Measurements from ENCODE around the gene MALRD1.

The MALRD1 gene

DNA sequence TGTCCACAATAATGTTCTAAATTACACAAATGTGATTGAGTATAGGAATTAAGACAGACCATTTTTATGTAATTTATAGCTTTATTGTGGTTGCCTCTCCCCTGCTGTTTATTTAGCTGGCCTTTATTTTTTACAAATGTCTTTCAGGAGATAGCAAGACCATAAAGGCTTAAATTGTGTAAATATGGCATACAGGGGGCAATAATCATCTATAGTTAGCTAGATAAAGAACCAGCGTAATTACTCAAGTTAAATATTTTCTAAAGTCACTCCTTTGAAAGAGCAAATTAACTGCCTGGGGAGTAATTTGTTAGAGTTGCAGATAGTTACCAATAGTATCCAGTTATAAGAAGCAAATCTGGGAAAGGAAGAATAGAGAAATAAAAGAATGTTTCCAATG is at the start of gene MALRD1:
MALRD1 (plus strand) TSS at position 313 of the 400 bp plus-strand sequence. CDS start 138 bp downstream, outside the sequence.
- DNase-seq (ENCODE audit: low read depth in 3 of 3), result no peak

DNA sequence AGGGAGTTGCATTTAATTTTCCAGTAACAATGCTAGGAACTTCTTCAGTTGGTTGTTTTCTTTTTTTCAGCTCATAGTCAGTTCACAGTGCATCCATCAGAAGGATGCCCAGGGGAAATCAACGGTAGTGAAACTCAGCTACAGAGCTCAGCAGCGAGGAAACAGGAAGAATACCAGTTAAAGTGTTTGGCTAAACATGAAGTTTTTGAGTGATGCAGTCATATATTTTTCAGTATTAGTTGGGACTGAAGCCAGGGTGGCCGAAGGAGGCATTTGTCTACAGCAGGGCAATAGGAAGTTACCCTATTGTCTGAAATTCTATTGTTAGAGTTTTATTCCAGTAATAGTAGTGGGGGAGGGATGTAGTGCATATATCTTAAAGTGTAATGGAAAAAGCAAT is 45.3 kb upstream of the MALRD1 start:
- no peak for DNase-seq (ENCODE audit: low read depth in 3 of 3)

DNA sequence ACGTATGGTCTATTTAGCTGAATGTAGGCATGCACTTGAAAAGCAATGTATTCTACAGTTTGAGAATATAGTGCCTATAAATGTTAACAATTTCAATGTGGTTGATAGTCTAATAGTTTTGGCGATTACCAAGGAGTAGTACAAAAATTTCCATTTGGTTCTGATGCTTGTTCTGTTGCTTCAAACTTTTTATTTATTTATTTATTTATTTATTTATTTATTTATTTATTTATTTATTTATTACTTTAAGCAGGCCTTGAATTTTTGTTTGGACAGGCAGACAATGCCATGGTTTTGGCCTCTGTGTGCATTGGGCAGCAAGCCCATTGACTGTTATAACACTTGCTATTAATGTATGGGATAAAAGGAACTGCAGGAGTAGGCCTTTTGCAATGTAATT is 36.5 kb upstream of the MALRD1 start:
- DNase-seq (ENCODE audit: low read depth in 3 of 3), result no peak

DNA sequence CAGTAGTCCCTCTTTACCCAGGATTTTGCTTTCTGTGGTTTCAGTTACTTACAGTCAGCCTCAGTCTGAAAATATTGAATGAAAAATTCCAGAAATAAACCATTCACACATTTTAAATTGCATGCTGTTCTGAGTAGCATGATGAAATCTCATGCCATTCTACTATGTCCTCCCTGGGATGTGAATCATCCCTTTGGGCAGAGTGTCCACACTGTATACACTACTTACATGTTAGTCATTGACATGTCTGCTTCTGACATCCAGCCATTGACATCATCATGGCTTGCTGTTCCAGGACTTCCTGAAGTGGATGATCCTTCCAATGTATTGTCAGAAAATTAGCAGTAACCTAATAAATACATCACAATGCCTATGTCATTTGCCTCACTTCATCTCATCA is 34.6 kb upstream of the MALRD1 start:
- DNase-seq (ENCODE audit: low read depth in 3 of 3), result no peak

DNA sequence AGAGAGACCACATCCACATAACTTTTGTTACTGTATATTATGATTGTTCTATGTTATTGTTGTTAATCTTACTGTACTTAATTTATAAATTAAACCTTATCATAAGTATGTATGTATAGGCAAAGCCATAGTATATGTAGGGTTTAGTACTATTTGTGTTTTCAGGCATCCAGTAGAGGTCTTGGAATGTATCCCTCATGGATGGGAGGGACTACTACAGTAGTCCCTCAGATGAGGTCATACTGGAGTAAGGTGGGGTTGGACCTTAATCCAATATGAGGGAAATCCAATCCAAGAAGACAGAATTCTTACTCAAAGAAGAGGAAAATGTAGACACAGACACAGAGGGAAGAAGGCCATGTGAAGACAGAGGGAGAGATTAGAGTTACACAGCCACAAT is 34.1 kb upstream of the MALRD1 start:
- DNase-seq (ENCODE audit: low read depth in 3 of 3), result no peak

DNA sequence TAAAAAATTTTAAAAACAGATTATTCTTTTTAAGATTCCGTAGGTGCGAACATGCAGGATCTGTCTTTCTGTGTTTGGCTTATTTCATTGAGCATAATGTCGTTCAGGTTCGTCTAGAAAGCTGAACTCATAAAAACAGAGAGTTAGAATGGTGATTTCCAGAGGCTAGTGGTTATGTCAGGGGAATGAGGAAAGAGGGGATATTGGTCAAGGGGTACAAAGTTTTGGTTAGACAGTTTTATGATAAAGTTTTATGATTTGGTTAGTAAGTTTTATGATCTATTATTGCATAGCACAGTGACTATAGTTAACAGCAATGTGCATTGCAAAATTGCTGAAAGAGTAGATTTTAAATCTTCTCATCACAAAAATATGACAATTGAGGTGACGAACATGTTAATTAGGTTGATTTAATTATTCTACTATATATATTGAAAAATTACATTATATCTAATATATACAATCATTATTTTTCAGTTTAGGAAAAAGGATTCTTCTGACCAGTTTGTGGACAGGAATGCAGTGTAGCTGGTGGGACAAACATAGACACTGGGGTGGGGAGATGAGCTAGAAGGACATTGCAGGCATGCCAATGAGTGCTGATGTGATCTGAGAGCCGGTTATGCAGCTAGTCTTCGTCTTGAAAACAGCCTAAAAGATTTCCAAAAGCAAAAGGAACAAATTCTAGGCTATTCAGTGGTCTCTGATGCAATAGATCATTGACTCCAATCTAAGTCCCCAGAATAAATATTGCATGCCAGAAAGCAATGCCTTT is 31.3 kb upstream of the MALRD1 start:
- no peak for DNase-seq (ENCODE audit: low read depth in 3 of 3)

DNA sequence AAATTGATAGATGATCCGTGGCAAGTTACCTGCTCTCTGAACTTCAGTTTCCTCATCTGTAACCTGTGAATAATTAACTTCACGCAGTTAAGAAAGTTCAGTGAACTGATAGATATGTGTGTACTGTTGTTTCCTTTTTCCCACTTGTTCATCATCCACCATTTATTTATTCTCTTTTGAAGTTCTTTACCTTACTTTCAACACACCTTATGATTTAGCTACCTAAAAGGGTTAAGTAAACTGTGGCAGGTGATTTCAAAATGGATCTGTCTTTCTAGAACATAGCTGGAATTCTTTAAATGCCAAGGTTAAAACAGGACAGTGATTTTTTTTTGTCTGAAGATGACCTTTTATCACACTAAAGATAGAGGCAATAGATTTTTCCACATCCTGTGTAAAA is 27.4 kb upstream of the MALRD1 start:
- DNase-seq (ENCODE audit: low read depth in 3 of 3), result no peak

DNA sequence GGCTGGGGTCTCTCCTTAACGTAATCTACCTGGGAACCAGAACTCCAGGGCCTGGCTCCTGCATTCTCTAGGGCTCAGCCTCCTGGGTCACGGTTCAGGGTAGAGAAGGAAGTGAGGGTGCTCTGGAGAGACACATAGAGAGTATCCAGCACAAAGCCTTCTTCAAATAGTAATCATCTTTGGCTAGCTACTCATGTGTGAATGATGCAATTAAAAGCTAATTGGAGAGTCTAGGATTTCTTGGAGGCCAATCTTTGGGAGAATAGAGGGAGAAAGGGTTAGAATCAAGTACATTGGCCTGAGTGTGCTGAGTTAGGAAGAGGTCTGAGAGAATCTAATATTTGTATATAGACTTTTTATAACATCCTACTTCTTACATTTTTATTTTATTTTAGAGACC is 24.0 kb upstream of the MALRD1 start:
- DNase-seq (ENCODE audit: low read depth in 3 of 3), result no peak

DNA sequence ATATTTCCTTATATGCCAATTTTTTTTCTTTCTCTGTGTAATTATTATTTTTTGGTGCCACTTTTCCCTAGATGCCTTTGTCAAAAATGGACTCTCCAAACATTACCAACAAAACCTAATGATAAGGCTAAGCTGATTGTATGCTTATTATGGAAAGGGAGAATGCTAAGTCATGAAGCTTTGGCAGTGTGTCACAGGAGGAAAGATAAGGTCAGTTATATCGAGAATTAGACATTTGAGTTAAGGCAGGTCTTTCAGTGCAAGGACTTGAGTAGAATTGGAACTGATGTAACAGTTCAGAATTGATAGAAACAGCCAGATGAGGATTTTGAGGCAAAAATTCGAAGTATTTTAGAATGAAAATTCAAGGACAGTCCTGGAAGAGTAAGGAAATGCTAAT is 16.8 kb upstream of the MALRD1 start:
- DNase-seq (ENCODE audit: low read depth in 3 of 3), result no peak

DNA sequence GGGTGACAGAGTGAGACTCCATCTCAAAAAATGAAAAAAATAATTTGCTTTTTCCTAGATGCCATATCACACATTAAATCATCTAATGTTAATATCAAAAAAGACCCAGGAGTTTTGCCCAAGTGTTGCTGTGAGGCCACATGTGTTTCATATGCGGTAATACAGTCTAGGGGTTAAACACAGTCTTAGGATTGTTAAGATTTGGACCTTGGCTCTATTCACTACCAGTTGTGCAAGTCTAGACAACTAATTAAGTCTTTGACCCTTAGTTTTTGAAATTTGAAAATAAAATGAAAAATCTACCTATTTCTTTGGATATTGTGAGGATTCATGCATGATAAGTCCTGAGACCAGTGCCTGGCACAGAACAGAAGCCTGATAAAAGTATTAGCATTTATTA is 14.9 kb upstream of the MALRD1 start:
- no peak for DNase-seq (ENCODE audit: low read depth in 3 of 3)

DNA sequence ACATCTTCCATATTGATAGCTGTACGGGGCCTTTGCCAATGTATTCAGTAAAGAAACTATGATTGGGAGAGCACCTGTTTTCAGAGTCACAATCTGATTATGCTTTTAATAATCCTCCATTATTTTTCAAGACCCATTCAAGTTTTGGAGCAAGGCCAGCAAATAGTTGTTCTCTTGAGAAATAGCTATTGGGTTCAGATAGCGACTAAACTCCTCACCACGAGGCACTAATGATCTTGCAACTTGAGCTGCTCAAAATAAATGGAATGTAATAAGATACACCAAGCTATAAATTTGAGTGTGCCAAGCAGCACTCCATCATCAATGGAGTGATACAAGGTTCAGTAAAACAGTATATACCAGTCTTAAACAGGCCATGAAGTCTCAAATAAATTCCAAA is 7.4 kb upstream of the MALRD1 start:
- DNase-seq (ENCODE audit: low read depth in 3 of 3), result no peak

DNA sequence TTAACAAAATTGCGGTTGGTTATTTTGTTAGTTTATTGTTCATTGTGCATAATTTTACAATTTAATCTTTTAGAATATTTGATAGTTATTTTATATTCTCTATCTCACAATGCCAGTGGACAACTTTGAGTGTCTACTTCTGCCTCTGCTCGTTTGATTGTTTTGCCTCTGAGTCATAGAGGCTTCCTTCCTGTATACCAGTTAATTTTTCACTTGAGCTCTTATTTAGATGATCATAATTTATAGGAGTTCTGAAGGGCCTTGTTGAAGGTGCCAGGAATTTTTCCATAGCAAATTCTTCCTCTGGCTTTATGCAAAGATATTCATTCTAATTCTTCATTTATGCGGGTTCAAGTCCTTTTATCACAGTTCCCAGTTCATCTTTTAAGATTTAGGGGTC is 5.2 kb upstream of the MALRD1 start:
- DNase-seq (ENCODE audit: low read depth in 3 of 3), result no peak

DNA sequence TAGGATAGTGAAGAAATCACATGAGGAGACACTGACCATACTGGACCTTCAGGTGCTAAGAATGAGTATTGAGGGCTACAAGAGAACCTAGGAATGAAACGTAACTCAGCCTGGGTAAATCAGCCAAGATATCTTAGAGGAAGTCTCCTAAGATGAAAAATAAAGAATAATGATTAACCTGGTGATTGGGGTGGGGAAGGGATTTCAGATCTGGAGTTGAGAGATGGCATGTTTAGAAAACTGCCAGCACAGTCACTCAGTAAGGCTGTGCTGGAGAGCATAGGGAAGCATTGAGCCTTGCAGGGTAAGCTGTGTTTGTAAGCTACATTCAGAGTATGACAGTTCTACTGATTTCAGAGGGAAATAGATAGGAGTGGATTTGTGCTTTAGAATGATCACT is 1.9 kb upstream of the MALRD1 start:
- DNase-seq (ENCODE audit: low read depth in 3 of 3), result no peak

DNA sequence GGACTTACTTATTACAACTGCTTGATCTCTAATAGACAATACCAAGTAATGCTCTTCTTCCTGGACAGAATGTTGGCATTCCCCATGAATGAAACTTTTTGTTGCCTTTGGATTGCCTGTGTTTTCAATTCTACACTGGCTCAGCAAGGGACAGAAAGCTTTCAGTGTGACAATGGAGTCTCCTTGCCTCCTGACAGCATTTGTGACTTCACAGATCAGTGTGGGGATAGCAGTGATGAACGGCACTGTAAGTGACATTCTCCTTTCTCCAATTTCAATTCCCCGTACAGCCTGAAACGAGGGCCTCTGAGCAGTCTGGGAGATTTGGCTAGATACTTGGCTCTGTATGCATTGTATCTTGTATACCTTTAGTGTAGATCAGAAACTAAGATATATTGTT is 290 bp downstream of the MALRD1 start:
- no peak for DNase-seq (ENCODE audit: low read depth in 3 of 3)

DNA sequence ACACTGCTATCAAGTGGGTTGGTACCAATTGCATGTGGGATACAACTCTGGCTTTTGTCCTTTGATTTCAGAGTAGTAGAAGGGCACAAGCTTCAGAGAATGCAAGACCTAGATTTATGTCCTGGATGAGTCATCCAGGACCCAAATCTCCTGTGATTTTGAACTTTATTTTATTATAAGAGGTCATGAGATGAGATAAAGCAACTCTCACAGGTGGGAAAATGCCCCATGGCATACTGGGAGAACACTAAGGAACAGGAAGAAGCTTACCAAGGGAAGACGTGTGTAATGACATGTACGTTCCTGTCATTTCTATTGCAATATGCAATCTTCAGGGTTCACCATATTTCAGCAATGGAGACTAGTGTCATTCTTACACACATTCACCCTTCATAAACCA is 966 bp downstream of the MALRD1 start:
- no peak for DNase-seq (ENCODE audit: low read depth in 3 of 3)

DNA sequence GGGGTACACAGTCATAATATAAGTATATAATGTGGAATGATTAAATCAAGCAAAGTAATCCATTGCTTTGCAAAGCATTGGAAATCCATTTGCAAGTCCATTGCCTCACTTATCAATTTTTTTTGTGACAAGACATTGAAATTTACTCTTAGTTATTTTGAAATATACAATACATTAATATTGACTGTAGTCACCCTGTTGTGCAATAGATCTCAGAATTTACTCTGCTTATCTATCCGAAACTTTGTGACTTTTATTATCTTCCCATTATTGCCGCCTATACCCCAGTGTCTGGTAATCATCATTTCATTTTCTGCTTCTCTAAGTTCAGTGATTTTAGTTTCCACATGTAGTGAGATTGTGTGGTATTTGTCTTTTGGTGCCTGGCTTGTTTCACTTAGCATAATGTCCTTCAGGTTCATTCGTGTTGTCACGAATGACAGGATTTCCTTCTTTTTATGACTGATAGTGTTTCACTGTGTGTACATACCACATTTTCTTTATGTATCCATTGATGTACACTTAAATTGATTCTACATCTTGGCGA is 5.8 kb downstream of the MALRD1 start:
- DNase-seq (ENCODE audit: low read depth in 3 of 3), result no peak

DNA sequence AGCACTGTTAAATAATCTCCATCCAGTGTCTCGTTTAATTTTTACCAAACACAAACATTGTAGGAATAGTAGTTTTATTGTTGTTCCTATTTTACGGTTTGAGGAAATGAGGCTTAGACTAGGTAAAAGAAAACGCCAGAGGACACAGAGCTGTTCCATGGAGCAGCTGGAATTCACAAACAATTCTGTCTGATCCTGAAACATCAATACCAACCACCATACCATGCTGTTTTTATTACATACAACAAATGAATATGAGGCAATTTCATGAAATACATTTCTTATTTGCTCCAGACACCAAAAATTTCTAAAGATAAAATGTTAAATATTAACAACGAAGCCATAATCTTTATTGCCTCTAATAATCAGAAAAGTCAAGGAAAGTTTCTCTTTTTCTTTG is 9.4 kb downstream of the MALRD1 start:
- DNase-seq (ENCODE audit: low read depth in 3 of 3), result no peak

DNA sequence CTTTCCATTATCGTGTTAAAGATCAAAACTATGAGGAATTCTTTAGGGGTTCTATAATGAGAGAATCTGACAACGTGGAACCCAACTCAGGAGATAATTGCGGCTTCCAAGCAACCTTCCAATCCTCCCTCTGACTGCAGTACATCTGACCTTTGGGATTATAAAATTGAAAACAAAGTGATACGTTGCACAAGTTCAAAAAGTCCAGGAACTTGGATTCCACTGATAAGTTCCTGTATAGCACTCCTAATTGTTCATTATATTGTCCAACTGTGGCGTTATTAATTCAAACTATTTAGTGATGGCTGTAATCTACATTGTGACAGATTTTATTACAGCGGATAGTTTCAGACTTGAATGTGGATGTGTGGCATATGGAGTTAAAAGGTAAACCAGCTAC is 15.4 kb downstream of the MALRD1 start:
- no peak for DNase-seq (ENCODE audit: low read depth in 3 of 3)

DNA sequence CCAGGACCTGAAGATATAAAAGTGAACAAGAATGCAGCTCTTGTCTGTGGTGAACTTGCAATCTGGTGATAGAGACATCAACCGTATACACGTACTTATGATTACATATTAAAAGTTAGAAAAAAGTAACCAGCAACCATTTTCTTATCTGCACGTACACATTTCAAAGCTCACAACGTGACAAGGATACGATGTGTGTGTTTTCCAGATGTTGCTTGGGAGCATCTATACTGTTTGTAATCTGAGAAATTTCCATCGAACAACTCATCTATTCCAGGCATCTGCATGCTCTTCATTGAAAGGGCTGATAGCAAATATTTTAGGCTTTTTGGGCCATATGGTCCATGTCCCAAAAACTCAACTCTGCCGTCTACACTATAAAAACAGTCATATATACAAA is 23.3 kb downstream of the MALRD1 start:
- DNase-seq (ENCODE audit: low read depth in 3 of 3), result no peak

DNA sequence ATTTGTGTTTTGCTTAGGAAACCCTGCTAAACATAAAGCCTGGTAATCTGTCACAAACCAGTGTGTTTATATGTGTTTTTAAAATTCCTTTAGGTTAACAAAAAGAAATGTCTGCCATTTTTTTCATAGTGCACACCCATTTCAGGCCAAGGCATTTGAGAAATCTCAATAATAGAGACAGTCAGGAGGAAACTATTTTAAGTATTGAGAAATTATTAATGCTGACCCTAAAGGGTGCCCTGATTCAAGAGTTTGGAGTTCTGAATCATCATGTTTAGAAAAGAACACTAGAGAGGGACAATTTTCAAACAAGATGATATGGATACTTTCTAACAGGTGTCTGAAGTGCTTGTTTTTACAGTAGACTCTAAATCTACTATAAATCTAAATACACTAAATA is 28.7 kb downstream of the MALRD1 start:
- no peak for DNase-seq (ENCODE audit: low read depth in 3 of 3)

DNA sequence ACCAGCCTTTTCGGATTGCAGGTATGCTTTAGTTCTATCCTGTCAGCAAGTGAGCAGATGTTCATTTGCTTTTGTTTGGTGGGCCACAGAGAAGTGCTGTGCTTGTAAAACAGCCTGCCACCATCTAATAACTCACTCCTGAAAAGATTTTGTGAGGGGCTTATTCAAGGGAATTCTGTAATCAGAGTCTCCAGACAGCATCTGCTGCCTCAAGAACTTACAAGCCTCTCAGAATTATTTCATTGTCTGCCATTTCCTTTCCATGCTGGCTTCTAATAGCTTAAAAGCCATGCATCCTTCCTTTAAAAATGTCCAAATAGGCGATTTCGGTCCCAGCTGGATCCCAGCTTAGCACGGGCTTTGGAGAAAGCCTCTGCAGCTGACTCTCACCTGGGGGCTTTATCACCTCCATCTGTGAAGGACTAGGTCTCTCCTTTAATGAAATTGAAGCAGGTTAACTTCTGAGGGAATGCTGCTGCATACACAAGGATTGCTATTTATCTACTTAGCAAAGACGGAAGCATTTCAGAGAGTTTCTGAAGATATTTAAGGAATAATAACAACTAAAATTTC is 48.0 kb downstream of the MALRD1 start:
- DNase-seq (ENCODE audit: low read depth in 3 of 3), result no peak

DNA sequence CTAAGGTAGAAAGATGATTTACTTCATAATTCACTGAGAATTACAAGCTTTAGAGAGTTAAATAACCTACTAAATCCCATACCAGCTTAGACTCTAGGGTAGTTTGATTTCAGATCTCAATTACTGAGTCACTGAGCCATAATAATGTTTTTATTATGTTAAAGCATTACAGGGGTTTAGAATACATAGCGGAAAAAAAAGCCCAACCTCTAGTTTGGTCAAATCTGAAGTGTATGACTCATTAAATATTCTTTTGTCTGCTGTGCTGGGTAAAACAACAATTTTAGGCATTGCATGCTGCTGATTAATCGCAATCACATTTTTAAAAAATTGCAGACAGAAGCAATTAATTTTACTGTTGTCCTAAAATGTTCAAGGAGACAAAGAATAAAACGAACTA is 48.5 kb downstream of the MALRD1 start:
- DNase-seq (ENCODE audit: low read depth in 3 of 3), result no peak

DNA sequence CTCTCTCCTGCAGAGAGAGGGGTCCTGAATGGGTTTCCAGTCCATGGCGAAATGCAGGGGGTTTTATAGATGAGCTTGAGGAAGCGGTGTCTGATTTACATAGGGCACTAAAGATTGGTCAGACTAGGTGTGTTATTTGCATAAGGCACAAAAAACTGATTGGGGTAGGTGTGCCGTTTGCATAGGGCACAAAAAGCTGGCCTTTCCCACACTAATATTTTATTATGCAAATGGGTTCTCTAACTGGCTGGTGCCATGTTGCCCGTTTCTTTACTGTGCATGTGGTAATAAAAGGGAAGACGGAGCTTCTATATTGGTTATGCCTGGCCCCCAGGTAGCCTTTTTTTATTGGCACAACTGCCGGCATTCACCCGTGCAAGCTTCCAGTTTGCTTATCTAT is 50.2 kb downstream of the MALRD1 start:
- DNase-seq (ENCODE audit: low read depth in 3 of 3), result no peak

DNA sequence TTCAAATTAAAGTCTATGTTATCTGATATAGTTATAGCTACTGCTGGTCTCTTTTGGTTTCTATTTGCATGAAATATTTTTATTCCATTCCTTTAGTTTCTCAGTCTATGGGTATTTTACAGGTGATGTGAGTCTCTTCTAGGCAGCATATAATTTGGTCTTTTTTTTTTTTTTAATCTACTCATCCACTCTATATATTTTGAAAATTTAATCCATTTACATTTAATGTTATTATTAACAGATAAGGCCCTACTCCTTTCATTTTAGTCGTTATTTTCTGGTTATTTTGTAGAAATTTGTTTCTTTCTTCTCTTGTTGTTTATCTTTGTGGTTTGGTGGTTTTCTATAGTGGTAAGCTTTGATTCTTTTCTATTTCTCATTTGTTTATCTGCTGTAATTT is 58.8 kb downstream of the MALRD1 start:
- no peak for DNase-seq (ENCODE audit: low read depth in 3 of 3)
